AG04450 (cell line): ENCODE data around the gene ATF6. TPM values are rescaled to one million over a fixed set of nuclear protein-coding genes. Genes with fewer than 3 reads are reported as not detected.
A peak's percentile ranks its signal among the peaks of the same experiment; 100 is the strongest.

Experiments
- CTCF ChIA-PET: fragments of 300-600, 350-600 bp; formaldehyde crosslinking; extraction: SDS; loops from one replicate; lab custom pipeline; 2022; ENCODE audit warnings: antibody characterized with exemption, inconsistent platforms; lab: Charles Lee
- POLR2A ChIA-PET: fragments of 350-600 bp; formaldehyde crosslinking; extraction: SDS; loops from one replicate; lab custom pipeline; 2021; ENCODE audit warnings: antibody characterized with exemption, inconsistent platforms; lab: Yijun Ruan, JAX
- DNase-seq: peaks from one replicate; pipeline ENCODE4 v3.0.0-alpha.2; 2011; ENCODE audit warnings: low read depth, low spot score
- H3K27ac ChIP-seq: one replicate; pipeline ENCODE4 v1.5.1; 2012; ENCODE audit warnings: low read depth, low read length, control low read depth
- H3K27me3 ChIP-seq: one replicate; pipeline ENCODE4 v1.6.0; 2012; ENCODE audit warnings: low read length; ENCODE audit not compliant: control insufficient read depth, insufficient read depth
- H3K4me3 ChIP-seq: 2 replicates; pipeline ENCODE4 v1.5.1; 2011; ENCODE audit warnings: mild to moderate bottlenecking, low read depth, low read length, control low read depth
- H3K9me3 ChIP-seq: 2 replicates; pipeline ENCODE4 v1.5.1; 2012; ENCODE audit warnings: low read length; ENCODE audit not compliant: control insufficient read depth, insufficient read depth
- polyA plus RNA-seq: library from polyadenylated mRNA; depleted of rRNA; stranded (reverse); fragments of >200 nt; gene quantifications from 2 replicates; pipeline ENCODE4 v1.2.3, GENCODE V29; 2011
- TF ChIP-seq, protein P1 (sequence below): IDR thresholded peaks from 2 replicates; pipeline ENCODE4 v1.5.1; 2011; ENCODE audit warnings: low read depth, low read length, control low read depth, inconsistent platforms

Gene ATF6
- polyA plus RNA-seq, 1 experiment, result 33.6 TPM

DNA sequence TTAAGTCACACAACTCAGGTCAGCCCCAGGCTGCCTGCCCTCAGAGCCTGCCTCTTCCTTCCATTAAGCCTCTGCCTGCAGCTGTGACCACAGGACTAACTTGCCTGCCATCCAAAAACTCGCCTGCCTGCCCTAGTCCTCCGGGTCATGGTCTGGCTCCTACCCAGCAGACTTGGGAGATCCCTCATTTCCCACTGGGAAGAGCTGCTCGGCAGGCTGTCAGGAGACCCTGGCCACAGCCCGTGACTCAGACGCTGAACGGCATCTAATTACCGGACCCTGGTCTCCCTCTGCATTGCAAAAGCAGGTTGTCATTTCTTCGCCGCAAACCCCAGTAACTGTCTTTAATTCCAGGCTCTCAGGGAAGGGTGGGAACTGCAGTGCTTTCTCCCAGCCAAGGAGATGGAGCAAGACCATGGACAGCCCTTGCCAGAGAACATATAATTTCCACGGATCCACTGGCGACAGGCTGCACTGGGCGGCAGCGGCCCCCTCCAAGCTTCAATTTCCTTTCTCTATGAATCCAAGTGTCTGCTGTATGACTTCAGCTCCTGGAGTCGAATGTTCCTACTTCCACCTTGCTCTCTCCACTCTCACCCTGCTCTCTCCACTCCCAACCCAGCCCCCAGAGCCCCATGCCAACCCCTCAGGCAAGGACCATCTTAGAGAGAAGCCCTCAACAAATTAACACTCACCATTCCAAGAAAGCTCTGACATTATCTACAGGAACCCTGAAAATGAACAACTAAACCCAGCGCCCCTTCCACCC lies 237.1 kb downstream of the ATF6 start:
- ChIA-PET POLR2A (interaction anchor here (0.6 to 1.9 kb wide), 3 partner anchors 15 to 62 kb away, joined by 3 to 8 read pairs (median 4); partner anchors contain the start of gene OLFML2B), CTCF (interaction anchor here (1.1 to 1.5 kb wide), 4 partner anchors 8 to 262 kb away, joined by 3 to 10 read pairs (median 4); no protein-coding TSS in a partner anchor)
- Histone ChIP-seq H3K4me3 (no peak overlapping the region; the same call in 1 of the 2 replicates), H3K9me3 (no peaks in the 10 kb centered on the region; the same call in 1 of the 2 replicates), H3K27ac (peak overlapping the region; percentile 68), H3K27me3 (peaks cover 7% of the 10 kb centered on the region)
- TF ChIP-seq, protein P1, sequence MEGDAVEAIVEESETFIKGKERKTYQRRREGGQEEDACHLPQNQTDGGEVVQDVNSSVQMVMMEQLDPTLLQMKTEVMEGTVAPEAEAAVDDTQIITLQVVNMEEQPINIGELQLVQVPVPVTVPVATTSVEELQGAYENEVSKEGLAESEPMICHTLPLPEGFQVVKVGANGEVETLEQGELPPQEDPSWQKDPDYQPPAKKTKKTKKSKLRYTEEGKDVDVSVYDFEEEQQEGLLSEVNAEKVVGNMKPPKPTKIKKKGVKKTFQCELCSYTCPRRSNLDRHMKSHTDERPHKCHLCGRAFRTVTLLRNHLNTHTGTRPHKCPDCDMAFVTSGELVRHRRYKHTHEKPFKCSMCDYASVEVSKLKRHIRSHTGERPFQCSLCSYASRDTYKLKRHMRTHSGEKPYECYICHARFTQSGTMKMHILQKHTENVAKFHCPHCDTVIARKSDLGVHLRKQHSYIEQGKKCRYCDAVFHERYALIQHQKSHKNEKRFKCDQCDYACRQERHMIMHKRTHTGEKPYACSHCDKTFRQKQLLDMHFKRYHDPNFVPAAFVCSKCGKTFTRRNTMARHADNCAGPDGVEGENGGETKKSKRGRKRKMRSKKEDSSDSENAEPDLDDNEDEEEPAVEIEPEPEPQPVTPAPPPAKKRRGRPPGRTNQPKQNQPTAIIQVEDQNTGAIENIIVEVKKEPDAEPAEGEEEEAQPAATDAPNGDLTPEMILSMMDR, result no peak
- peak; percentile 70 for DNase-seq

DNA sequence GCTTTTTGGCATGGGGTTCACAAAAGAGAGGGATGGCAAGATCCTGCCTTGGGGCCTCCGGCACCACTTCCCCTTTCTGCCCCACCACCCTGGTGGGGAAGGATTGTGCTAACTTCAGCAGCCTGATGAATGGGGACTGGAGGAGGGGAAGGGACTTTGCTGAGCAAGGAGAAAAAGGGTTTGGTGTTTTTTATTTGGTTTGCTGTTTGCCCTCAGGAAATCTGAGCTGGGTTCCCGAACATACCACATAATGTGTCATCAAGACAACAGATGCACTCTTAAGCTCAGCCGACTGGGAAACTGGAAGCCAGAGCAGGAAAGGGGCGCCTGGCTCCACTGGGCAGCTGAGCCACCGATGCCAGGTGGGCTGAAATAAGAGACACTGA lies 237.7 kb downstream of the ATF6 start:
- Histone ChIP-seq H3K9me3 (no peaks in the 10 kb centered on the region; the same call in 1 of the 2 replicates), H3K4me3 (no peak overlapping the region), H3K27me3 (peaks cover 9% of the 10 kb centered on the region), H3K27ac (peak overlapping the region; percentile 68)
- ChIA-PET CTCF (interaction anchor here (1.1 to 1.5 kb wide), 4 partner anchors 9 to 262 kb away, joined by 3 to 10 read pairs (median 4); no protein-coding TSS in a partner anchor), POLR2A (interaction anchor here (0.6 to 1.9 kb wide), 3 partner anchors 14 to 105 kb away, joined by 3 to 8 read pairs (median 4); partner anchors contain the start of gene OLFML2B)
- TF ChIP-seq, protein P1, result no peak
- peak; percentile 61 for DNase-seq

DNA sequence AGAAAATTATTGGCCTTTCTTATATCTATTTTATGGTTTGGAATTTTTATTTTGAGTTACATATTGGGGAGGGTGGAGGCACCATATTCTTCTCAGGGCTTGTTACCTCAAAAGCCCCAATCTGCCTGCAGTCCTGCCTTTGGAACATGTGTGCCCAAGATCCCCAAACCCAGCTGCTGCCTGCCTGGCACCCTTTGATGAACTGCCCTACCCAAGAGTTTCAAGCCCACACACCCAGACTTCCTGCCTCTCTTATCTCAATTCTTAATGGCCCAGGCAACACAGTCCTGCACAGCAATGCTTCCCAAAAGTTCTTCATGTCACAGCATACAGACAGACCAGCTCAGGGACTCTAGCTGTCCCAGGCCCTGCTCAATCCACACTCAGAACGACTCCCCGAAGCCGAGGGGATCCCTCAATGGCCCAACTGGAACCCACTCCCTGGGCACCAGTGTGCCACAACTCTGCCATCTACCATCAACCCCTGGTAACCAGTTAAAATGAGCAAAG lies 238.4 kb downstream of the ATF6 start:
- ChIA-PET CTCF (interaction anchor here (1.1 to 1.5 kb wide), 4 partner anchors 9 to 263 kb away, joined by 3 to 10 read pairs (median 4); no protein-coding TSS in a partner anchor), POLR2A (interaction anchor here (0.6 to 1.9 kb wide), 3 partner anchors 14 to 106 kb away, joined by 3 to 8 read pairs (median 4); partner anchors contain the start of gene OLFML2B)
- H3K4me3 ChIP-seq, result no peak overlapping the region
- H3K9me3 ChIP-seq, result no peaks in the 10 kb centered on the region
- no peak for DNase-seq
- TF ChIP-seq, protein P1, result no peak
- H3K27ac ChIP-seq, result no peak overlapping the region
- peaks cover 10% of the 10 kb centered on the region for H3K27me3 ChIP-seq

DNA sequence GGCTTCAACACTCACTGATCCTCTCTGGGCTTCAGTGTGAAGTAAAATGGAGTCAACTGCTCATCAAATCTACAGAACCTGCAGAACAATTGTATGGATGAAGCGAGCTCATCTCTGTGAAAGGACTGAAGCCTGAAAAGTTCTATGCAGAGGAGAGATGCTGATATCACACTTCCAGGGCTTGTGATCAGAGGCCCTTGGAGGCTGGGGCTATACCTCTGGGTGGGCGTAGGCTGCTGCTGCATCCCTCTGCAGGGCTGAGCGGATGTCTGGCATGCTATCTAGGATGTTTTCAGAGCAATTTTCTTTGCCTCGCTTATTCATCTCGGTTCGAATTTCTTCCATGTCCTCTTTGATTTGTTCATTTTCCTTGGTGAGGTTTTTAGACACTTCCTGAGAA lies 240.0 kb downstream of the ATF6 start:
- Histone ChIP-seq H3K27me3 (peaks cover 12% of the 10 kb centered on the region), H3K27ac (no peak overlapping the region), H3K4me3 (no peak overlapping the region), H3K9me3 (no peaks in the 10 kb centered on the region)
- ChIA-PET POLR2A (no interaction called here), CTCF (interaction anchor here (0.7 to 0.8 kb wide), 2 partner anchors 214 to 250 kb away, joined by 3 to 7 read pairs; no protein-coding TSS in a partner anchor)
- TF ChIP-seq, protein P1, result no peak
- DNase-seq, result no peak
